IMR-90 (cell line): ENCODE data around the gene TRPM3. TPM values are rescaled to one million over a fixed set of nuclear protein-coding genes. Genes with fewer than 3 reads are reported as not detected.

Experiments used
- ATAC-seq: fragments of 200-7000 bp; cut with Tn5 transposase; 2 replicates; pipeline ENCODE4 v1.9.1; 2020; ENCODE audit warnings: low read depth, mild to moderate bottlenecking, moderate library complexity
- BruUV-seq: library from RNA; stranded (reverse); fragments of 400-500 nt; replicated peaks from 2 replicates; lab custom pipeline; 2021; lab: Mats Ljungman, UMichigan
- CTCF ChIA-PET: fragments of 300-600 bp; formaldehyde crosslinking; extraction: SDS; loops from one replicate; lab custom pipeline; 2021; ENCODE audit warnings: antibody characterized with exemption; lab: Yijun Ruan, JAX
- POLR2A ChIA-PET: fragments of 300-600 bp; sonication (Branson Sonifier 250); formaldehyde crosslinking; loops from one replicate; lab custom pipeline; 2022; ENCODE audit warnings: antibody characterized with exemption; ENCODE audit not compliant: unreplicated experiment; lab: Charles Lee
- DNase-seq: peaks from one replicate; pipeline ENCODE4 v3.0.0; 2013
- H2AFZ ChIP-seq: replicated peaks from 2 replicates; pipeline ENCODE3; 2013; ENCODE audit warnings: low read length, mild to moderate bottlenecking; ENCODE audit not compliant: poor library complexity
- H2AK5ac ChIP-seq: 2 replicates; pipeline ENCODE4 v1.6.1; 2013; ENCODE audit warnings: low read depth, low read length, inconsistent platforms
- H2AK9ac ChIP-seq: replicated peaks from 2 replicates; pipeline ENCODE3; 2013; ENCODE audit warnings: mild to moderate bottlenecking, low read depth, low read length, moderate library complexity; ENCODE audit not compliant: poor library complexity
- H2BK120ac ChIP-seq: 2 replicates; pipeline ENCODE4 v1.6.1; 2013; ENCODE audit warnings: low read depth, low read length, inconsistent platforms
- H2BK15ac ChIP-seq: 3 replicates; pipeline ENCODE4 v1.6.1; 2013; ENCODE audit warnings: low read depth, low read length, inconsistent platforms
- H2BK20ac ChIP-seq: 2 replicates; pipeline ENCODE4 v1.6.1; 2013; ENCODE audit warnings: low read depth, mild to moderate bottlenecking, inconsistent platforms, low read length, moderate library complexity
- H2BK5ac ChIP-seq: 2 replicates; pipeline ENCODE4 v1.6.1; 2013; ENCODE audit warnings: mild to moderate bottlenecking, low read depth, low read length, inconsistent platforms; ENCODE audit not compliant: poor library complexity, severe bottlenecking
- H3K14ac ChIP-seq: replicated peaks from 2 replicates; pipeline ENCODE4 v1.6.1; 2013; ENCODE audit warnings: low read depth, low read length, inconsistent platforms
- H3K18ac ChIP-seq: 2 replicates; pipeline ENCODE4 v1.6.1; 2013; ENCODE audit warnings: low read depth, low read length, control low read depth
- H3K23ac ChIP-seq: 2 replicates; pipeline ENCODE4 v1.6.1; 2013; ENCODE audit warnings: low read depth, low read length, inconsistent platforms
- H3K27ac ChIP-seq: 2 replicates; pipeline ENCODE4 v1.5.1; 2013; ENCODE audit warnings: mild to moderate bottlenecking, control low read depth, low read length; ENCODE audit not compliant: insufficient read depth
- H3K27me3 ChIP-seq: 2 replicates; pipeline ENCODE4 v1.6.1; 2013; ENCODE audit warnings: low read length; ENCODE audit not compliant: control insufficient read depth, insufficient read depth
- H3K36me3 ChIP-seq: 2 replicates; pipeline ENCODE4 v1.6.1; 2013; ENCODE audit warnings: low read length, mixed read lengths; ENCODE audit not compliant: control insufficient read depth, insufficient read depth
- H3K4ac ChIP-seq: 2 replicates; pipeline ENCODE4 v1.6.1; 2013; ENCODE audit warnings: low read depth, low read length, inconsistent platforms
- H3K4me1 ChIP-seq: 2 replicates; pipeline ENCODE4 v1.6.1; 2013; ENCODE audit warnings: low read length, mixed read lengths; ENCODE audit not compliant: control insufficient read depth, insufficient read depth
- H3K4me2 ChIP-seq: 2 replicates; pipeline ENCODE4 v1.6.1; 2013; ENCODE audit warnings: low read depth, mild to moderate bottlenecking, control low read depth, low read length, moderate library complexity
- H3K4me3 ChIP-seq: 2 replicates; pipeline ENCODE4 v1.5.1; 2013; ENCODE audit warnings: low read depth, mild to moderate bottlenecking, control low read depth, low read length, moderate library complexity; ENCODE audit not compliant: insufficient read depth
- H3K56ac ChIP-seq: 2 replicates; pipeline ENCODE4 v1.6.1; 2013; ENCODE audit warnings: low read length, inconsistent platforms; ENCODE audit not compliant: insufficient read depth; ENCODE audit errors: extremely low read depth
- H3K79me1 ChIP-seq, 2 experiments: 2 replicates each; pipeline ENCODE4 v1.6.1; 2013; ENCODE audit warnings: low read length in 2 of 2, inconsistent platforms in 1 of 2, low read depth in 1 of 2
- H3K9ac ChIP-seq: 2 replicates; pipeline ENCODE4 v1.6.1; 2013; ENCODE audit warnings: low read depth, low read length, control low read depth
- H3K9me1 ChIP-seq: 2 replicates; pipeline ENCODE4 v1.6.1; 2013; ENCODE audit warnings: low read length, inconsistent platforms; ENCODE audit not compliant: insufficient read depth
- H3K9me3 ChIP-seq: 2 replicates; pipeline ENCODE4 v1.6.1; 2013; ENCODE audit warnings: low read length; ENCODE audit not compliant: control insufficient read depth, insufficient read depth
- H4K20me1 ChIP-seq: 2 replicates; pipeline ENCODE4 v1.6.1; 2013; ENCODE audit warnings: low read length, inconsistent platforms; ENCODE audit not compliant: insufficient read depth
- H4K5ac ChIP-seq: 2 replicates; pipeline ENCODE4 v1.6.1; 2013; ENCODE audit warnings: mild to moderate bottlenecking, low read depth, low read length, control low read depth
- H4K8ac ChIP-seq, 2 experiments: 2 replicates each; pipeline ENCODE4 v1.6.1; 2013; ENCODE audit warnings: low read depth in 2 of 2, low read length in 2 of 2, control low read depth in 1 of 2, inconsistent platforms in 1 of 2
- H4K91ac ChIP-seq: 2 replicates; pipeline ENCODE4 v1.6.1; 2013; ENCODE audit warnings: low read depth, low read length, inconsistent platforms; ENCODE audit not compliant: insufficient read depth
- CTCF ChIP-seq: conservative IDR thresholded peaks from 2 replicates; pipeline ENCODE4 v1.5.1; 2012; ENCODE audit warnings: mild to moderate bottlenecking, low read depth, low read length, improper control_type of control experiment
- ELK1 ChIP-seq: fragments of 150-350 bp; IDR thresholded peaks from 2 replicates; pipeline ENCODE4 v1.6.1; 2016; ENCODE audit warnings: low read depth, mild to moderate bottlenecking, low read length, moderate library complexity, borderline replicate concordance
- RFX5 ChIP-seq: IDR thresholded peaks from 2 replicates; pipeline ENCODE4 v1.8.0; 2012; ENCODE audit warnings: low read depth, mild to moderate bottlenecking, low read length, moderate library complexity
- WGBS, 2 experiments: methylation state at CpG; one replicate each; pipeline versions ENCODE4 v1.1.5 to v1.1.7; 2013; ENCODE audit warnings: missing lambda C conversion rate in 2 of 2; ENCODE audit not compliant: insufficient read length in 1 of 2; ENCODE audit errors: extremely low coverage in 2 of 2; 5-methylcytosine and 5-hydroxymethylcytosine counted together
- dilution Hi-C: fragments of 300-500 bp; cut with HindIII; formaldehyde crosslinking; loops from one replicate; pipeline ENCODE4 v1.14.3; 2018; ENCODE audit warnings: low sequenced_read_pairs; ENCODE audit not compliant: unreplicated experiment
- in situ Hi-C: fragments of 300-500 bp; cut with MboI; formaldehyde crosslinking; loops from 3 replicates; pipeline ENCODE4 v1.14.3; 2019; ENCODE audit warnings: low sequenced_read_pairs, inconsistent platforms, mixed read lengths
- intact Hi-C: fragments of 100-400 bp; cut with micrococcal nuclease; formaldehyde crosslinking; loops from 2 replicates; pipeline ENCODE4 v1.10.0; 2022
- polyA plus RNA-seq, 3 experiments: library from polyadenylated mRNA; depleted of rRNA; stranded (reverse); fragments of >200 nt; gene quantifications; 2 replicates each; pipeline ENCODE4 v1.2.3, GENCODE V29; 2012; ENCODE audit warnings: low replicate concordance in 1 of 3
- total RNA-seq: library from RNA; depleted of rRNA; stranded (reverse); fragments of >200 nt; gene quantifications from 2 replicates; pipeline ENCODE4 v1.2.3, GENCODE V29; 2012

Gene TRPM3
- total and polyA plus RNA-seq, 2 of the 4 experiments (the other 2 are of a cell fraction): not detected

- ChIA-PET CTCF (interaction anchor here (1.2 kb wide), 1 partner anchor 9 kb away, joined by 5 read pairs; no protein-coding TSS in a partner anchor), POLR2A (no interaction called here)
- no peak overlapping the region for H3K14ac ChIP-seq
- no peaks in the 10 kb centered on the region for H3K79me1 ChIP-seq
- no peaks in the 10 kb centered on the region for H3K36me3 ChIP-seq
- no peak overlapping the region for H3K27ac ChIP-seq
- dilution Hi-C loops (no loop called here), intact Hi-C loops (no loop called here), in situ Hi-C loops (no loop called here)
- no peaks in the 10 kb centered on the region for H4K20me1 ChIP-seq
- peak overlapping the region; percentile 13; the same call in 1 of the 2 replicates for H2BK20ac ChIP-seq
- no peak overlapping the region for H3K4me2 ChIP-seq
- 0 out of 2 replicates have a peak, but pooled peaks cover 3% of the 10 kb centered on the region for H3K9me1 ChIP-seq
- no peaks in the 10 kb centered on the region for H3K27me3 ChIP-seq
- peak overlapping the region; percentile 48; the same call in 1 of the 2 replicates for H3K4ac ChIP-seq
- H2BK15ac ChIP-seq: no peak overlapping the region
- H2BK5ac ChIP-seq: no peak overlapping the region
- H3K18ac ChIP-seq: no peak overlapping the region; the same call in 1 of the 2 replicates
- H2BK120ac ChIP-seq: 0 out of 2 replicates have a peak overlapping the region, but pooled peaks have one; percentile 10
- DNase-seq: peak; percentile 35
- no peak for TF ChIP-seq CTCF
- no peak for TF ChIP-seq ELK1
- TF ChIP-seq RFX5: no peak
- H3K23ac ChIP-seq: no peak overlapping the region
- 100% methylated on average over 1 of the region's 4 CpGs; no CpG with 5 or more reads in 1 of the 2 experiments for WGBS, 2 experiments
- no peak overlapping the region for H4K5ac ChIP-seq
- H3K9ac ChIP-seq: no peak overlapping the region
- peaks cover 6% of the 10 kb centered on the region; the same call in 1 of the 2 replicates for H3K4me1 ChIP-seq
- peak overlapping the region; percentile 4 for H2AFZ ChIP-seq
- H3K9me3 ChIP-seq: no peaks in the 10 kb centered on the region
- no peak overlapping the region for H2AK5ac ChIP-seq
- peak overlapping the region in 1 of 2 experiments; percentile 29; a peak in 1 of 4 replicates for H4K8ac ChIP-seq
- no peak overlapping the region for H3K4me3 ChIP-seq
- no peak overlapping the region for H2AK9ac ChIP-seq
- no TSS peak for BruUV-seq
- no peak overlapping the region for H3K56ac ChIP-seq
- peak; percentile 67 for ATAC-seq
- H4K91ac ChIP-seq: peak overlapping the region; percentile 50
Measured at GRCh38 chr9:70551396-70551795, 570.0 kb downstream of the TRPM3 start.
